Activated T-helper 17 cell treated with anti-CD3 and anti-CD28 coated beads, Interleukin-2, amount 50 U/mL, for 72 hours (primary cell): ENCODE data around the gene CPVL. TPM values are rescaled to one million over a fixed set of nuclear protein-coding genes. Genes with fewer than 3 reads are reported as not detected.

Experiments used
- ATAC-seq: fragments of 150-1000 bp; cut with Tn5 transposase; replicated peaks from 2 replicates; pipeline ENCODE4 v1.10.0; 2021; ENCODE audit warnings: mild to moderate bottlenecking, moderate library complexity
- H3K27ac Mint-ChIP-seq: one replicate; pipeline ENCODE4 v1.8.0; 2022; ENCODE audit warnings: mixed read lengths
- H3K27me3 Mint-ChIP-seq: one replicate; pipeline ENCODE4 v1.8.0; 2022; ENCODE audit warnings: mixed read lengths
- H3K36me3 Mint-ChIP-seq: one replicate; pipeline ENCODE4 v1.8.0; 2022; ENCODE audit warnings: low read depth, mild to moderate bottlenecking, mixed read lengths
- H3K4me1 Mint-ChIP-seq: one replicate; pipeline ENCODE4 v1.8.0; 2022; ENCODE audit warnings: mixed read lengths
- H3K4me3 Mint-ChIP-seq: one replicate; pipeline ENCODE4 v1.8.0; 2022; ENCODE audit warnings: mild to moderate bottlenecking, mixed read lengths
- H3K9me3 Mint-ChIP-seq: one replicate; pipeline ENCODE4 v1.8.0; 2022; ENCODE audit warnings: mixed read lengths
- total RNA-seq, 2 donors: library from RNA; stranded (reverse); gene quantifications; one replicate each; pipeline ENCODE4 v1.2.3, GENCODE V29; 2022

CPVL gene
- total RNA-seq, 2 donors from 2014 or later, result 0.63 TPM; not detected in 1

DNA sequence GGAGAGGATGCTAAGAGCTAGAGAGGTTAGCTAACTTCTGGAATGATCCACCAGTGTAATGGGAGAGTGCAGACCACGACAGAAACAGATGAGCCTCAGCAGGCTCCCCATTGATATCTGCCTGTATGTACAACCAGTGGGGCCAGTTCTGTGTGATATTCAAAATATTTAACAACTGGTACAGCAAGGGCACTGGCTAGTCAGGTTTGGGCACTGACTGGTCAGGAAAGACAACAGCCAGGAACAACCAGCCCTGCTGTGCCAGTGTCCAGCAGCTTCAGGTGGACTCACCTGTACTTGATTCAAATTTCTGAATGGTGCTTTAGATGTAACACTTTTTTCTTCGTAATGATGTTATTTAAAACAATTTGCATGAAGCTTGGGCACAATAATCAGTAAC lies 182.3 kb downstream of the CPVL start:
- no peaks in the 10 kb centered on the region for H3K4me1 Mint-ChIP-seq
- H3K36me3 Mint-ChIP-seq, result no peaks in the 10 kb centered on the region
- H3K27ac Mint-ChIP-seq, result no peak overlapping the region
- no peak overlapping the region for H3K4me3 Mint-ChIP-seq
- H3K27me3 Mint-ChIP-seq, result peaks cover 15% of the 10 kb centered on the region
- no peak for ATAC-seq
- H3K9me3 Mint-ChIP-seq, result no peaks in the 10 kb centered on the region

DNA sequence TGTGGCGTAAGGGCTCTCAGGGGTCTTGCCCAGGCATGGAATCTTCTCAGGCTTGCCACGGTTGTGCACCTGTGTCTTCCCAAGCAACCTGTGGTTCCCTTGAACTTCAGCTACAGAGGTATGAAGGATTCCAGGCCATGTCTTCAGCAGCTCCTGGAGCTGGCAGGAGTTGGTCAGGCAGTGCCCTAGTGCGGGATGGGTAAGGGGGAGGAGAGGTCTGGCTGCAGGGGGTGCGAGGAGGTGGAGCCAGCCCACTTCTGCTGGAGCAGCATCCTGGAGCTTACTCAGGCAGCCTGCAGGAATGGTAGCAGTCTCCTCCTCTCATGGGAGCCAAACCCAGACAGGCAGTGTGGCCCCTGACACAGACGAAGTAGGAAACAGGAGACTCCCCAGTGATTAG lies 184.4 kb downstream of the CPVL start:
- Mint-ChIP-seq H3K4me3 (no peak overlapping the region), H3K27me3 (peaks cover 28% of the 10 kb centered on the region)

DNA sequence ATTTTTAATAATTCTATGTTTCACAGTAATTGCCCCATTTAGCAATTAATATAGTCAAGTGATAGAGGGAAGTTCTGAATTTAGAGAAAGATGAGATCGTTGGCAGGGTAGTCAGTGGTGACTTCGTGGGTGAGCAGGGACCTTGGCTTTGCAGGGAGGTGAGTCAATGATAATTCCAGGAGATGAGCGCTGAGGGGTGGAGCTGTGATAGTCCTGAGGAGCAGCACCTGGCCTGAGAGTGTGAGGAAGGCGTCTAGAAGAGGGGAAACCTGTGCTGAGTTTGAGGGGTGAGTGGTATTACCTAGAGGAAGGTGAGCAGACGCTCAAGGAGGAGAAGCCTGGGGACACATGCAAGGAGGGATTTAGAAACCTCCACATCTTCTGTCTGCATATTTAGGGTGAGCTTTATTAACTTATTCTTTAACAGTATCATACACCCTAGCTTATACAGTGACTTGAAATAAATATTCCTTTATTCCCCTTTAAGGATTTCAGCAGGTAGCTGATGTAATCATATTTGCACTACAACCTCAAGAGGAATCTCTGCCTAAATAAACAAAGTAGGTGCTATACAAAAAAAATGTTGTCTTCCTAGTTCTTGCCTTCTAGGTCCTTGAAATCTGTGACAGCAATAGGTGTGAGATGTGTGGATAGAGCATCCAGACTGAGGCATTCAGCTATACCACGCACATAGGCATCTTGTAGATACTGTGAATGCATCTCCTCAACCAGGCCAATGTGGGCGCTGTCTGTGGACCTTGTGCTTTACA lies 186.1 kb downstream of the CPVL start:
- H3K27ac Mint-ChIP-seq, result no peak overlapping the region
- no peak overlapping the region for H3K4me3 Mint-ChIP-seq
- no peaks in the 10 kb centered on the region for H3K9me3 Mint-ChIP-seq
- H3K27me3 Mint-ChIP-seq, result peaks cover 30% of the 10 kb centered on the region
- ATAC-seq, result no peak
- H3K4me1 Mint-ChIP-seq, result no peaks in the 10 kb centered on the region
- no peaks in the 10 kb centered on the region for H3K36me3 Mint-ChIP-seq

More for the DNA sequence above, 184.4 kb downstream of the CPVL start:
- no peak for ATAC-seq
- Mint-ChIP-seq H3K36me3 (no peaks in the 10 kb centered on the region), H3K27ac (no peak overlapping the region), H3K9me3 (no peaks in the 10 kb centered on the region), H3K4me1 (no peaks in the 10 kb centered on the region)

DNA sequence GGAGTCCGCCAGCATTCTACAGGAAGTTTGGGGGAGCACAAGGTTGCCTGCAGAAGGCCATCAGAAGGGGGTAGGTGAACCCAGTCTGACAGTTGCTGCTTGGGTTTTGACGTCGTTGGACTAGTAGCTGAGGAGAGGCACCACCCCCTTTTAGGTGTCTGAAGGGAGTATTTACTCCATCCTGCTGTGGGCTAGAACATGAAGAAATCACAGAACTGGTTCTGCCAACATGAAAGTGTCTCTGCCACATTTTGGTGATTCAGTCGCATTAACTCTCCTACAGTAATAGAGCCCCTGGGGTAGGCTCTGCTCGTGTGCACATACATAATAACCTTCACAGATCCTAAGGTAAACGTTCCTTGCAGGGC lies 187.4 kb downstream of the CPVL start:
- ATAC-seq, result no peak
- H3K9me3 Mint-ChIP-seq, result no peaks in the 10 kb centered on the region
- H3K36me3 Mint-ChIP-seq, result no peaks in the 10 kb centered on the region
- no peak overlapping the region for H3K4me3 Mint-ChIP-seq
- H3K27ac Mint-ChIP-seq, result no peak overlapping the region
- H3K27me3 Mint-ChIP-seq, result peaks cover 40% of the 10 kb centered on the region
- H3K4me1 Mint-ChIP-seq, result no peaks in the 10 kb centered on the region

DNA sequence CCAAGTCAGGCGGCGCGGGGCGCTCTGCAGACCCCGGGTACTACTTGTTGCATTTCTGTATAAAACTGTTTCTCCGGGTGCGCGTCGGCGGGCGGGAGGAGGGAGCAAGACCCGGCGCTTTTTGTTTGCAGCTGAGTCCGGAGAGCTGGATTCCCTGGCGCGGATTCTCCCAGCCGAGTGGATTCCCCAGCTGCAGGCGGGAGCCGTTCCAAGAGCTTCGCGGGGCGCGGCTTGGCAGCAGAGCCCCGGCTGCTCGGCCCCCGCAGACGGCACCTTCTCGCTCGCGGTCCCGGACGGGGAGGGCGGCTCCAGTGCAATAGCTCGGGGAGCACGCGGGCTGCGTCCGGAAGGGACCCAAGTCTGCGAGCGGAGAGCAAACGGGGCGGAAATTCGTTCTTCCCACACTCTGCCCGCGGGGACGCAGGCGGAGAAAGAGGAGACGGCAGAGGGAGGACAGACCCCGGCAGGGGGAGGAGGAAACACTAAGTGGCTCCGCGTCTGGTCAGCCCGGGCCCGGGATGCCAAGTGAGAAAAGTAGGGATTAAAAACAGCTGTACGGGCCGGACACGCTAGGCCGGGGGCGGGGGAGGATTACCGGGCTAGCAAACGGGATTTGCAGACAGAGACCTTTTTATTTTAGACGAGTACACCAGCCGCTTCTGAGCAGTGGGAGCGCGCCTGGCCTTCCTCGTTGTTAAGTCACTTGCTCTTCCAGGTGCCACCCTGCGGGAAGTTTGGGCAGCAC lies 187.9 kb downstream of the CPVL start, which contains the start of gene TRIL:
TRIL (minus strand) TSS at position 96 of the 745 bp plus-strand sequence. CDS start 284 bp downstream, outside the sequence.
- Mint-ChIP-seq H3K9me3 (no peaks in the 10 kb centered on the region), H3K36me3 (no peaks in the 10 kb centered on the region), H3K4me3 (no peak within 1 kb of the TSS), H3K27me3 (peaks cover 41% of the 10 kb centered on the region), H3K27ac (no peak within 1 kb of the TSS), H3K4me1 (no peaks in the 10 kb centered on the region)
- ATAC-seq, result no peak

DNA sequence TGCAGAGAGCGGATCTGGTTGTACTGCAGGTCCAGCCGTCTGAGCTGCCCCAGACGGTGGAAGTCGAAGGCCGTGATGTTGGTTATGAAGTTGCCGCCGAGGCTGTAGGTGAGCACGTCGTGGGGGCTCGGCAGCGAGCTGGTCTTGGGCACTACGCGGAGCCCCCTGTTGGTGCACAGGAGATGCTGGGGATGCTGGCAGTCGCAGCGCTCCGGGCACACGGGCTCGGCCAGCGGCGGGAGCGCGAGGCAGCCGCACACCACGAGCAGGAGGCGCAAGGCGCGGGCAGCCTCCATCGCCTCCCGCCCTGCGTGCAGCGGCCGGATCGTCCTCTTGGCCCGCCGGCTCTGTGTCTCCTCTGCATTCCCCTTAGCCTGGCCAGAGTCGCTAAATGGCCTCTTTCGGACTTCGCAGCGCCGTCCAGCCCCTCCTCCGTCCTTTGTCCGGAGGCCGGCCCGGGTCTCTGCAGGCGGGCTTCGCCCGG lies 188.5 kb downstream of the CPVL start:
- no peaks in the 10 kb centered on the region for H3K9me3 Mint-ChIP-seq
- H3K4me3 Mint-ChIP-seq, result no peak overlapping the region
- H3K4me1 Mint-ChIP-seq, result no peaks in the 10 kb centered on the region
- ATAC-seq, result no peak
- peaks cover 47% of the 10 kb centered on the region for H3K27me3 Mint-ChIP-seq
- H3K27ac Mint-ChIP-seq, result no peak overlapping the region
- no peaks in the 10 kb centered on the region for H3K36me3 Mint-ChIP-seq

DNA sequence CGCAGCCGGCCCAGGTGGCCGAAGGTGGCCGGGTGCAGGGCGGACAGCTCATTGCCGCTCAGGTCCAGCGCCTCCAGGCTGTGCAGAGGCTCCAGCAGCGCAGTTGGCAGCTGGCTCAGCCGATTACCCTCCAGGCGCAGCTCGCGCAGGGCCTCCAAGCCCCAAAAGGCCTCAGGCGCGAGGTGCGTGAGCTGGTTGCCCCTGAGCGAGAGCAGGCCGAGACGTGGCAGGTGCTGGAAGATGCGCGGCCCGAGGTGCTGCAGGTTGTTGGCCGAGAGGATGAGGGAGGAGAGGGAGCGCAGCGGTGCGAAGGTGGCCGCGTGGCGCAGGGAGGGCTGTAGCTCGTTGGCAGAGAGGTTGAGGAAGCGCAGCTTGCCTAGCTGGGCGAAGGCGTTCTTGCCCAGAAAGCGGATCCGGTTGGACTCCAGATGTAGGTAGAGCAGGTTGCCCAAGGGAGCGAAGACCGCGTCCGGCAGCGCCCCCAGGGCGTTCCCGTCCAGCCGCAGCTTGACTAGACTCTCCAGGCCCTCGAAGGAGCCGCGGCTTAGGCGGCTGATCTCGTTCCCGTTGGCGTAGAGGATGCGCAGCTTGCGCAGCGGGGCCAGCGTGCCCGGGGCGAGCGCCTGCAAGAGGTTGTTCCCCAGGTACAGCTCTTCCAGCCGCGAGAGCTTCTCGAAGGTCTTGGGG lies 189.1 kb downstream of the CPVL start:
- Mint-ChIP-seq H3K36me3 (no peaks in the 10 kb centered on the region), H3K27me3 (peaks cover 49% of the 10 kb centered on the region), H3K9me3 (no peaks in the 10 kb centered on the region), H3K4me1 (no peaks in the 10 kb centered on the region), H3K4me3 (no peak overlapping the region), H3K27ac (no peak overlapping the region)
- no peak for ATAC-seq

DNA sequence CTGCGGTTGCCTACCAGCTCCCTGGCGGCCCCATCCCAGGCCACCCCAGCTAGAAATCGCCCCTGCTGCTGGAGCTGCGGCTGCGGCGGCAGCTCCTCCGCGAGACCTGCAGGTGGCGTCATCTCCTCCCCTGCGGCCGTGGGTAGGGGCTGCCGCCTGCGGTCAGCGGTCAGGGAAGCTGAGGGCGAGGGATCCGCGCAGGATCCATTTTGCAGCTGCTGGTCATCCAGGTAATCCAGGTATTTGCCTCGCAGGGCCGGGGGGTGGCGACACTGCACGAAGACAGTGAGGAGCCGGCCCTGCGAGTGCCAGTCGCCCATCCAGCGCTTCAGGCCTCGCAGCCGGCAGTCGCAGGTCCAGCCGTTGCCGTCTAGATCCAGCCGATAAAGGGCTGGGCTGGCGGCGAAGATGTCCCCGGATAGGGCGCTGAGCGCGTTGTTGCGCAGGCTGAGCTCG lies 189.7 kb downstream of the CPVL start:
- H3K9me3 Mint-ChIP-seq, result no peaks in the 10 kb centered on the region
- H3K27ac Mint-ChIP-seq, result no peak overlapping the region
- no peaks in the 10 kb centered on the region for H3K36me3 Mint-ChIP-seq
- H3K4me1 Mint-ChIP-seq, result no peaks in the 10 kb centered on the region
- H3K27me3 Mint-ChIP-seq, result peaks cover 51% of the 10 kb centered on the region
- no peak for ATAC-seq
- no peak overlapping the region for H3K4me3 Mint-ChIP-seq

DNA sequence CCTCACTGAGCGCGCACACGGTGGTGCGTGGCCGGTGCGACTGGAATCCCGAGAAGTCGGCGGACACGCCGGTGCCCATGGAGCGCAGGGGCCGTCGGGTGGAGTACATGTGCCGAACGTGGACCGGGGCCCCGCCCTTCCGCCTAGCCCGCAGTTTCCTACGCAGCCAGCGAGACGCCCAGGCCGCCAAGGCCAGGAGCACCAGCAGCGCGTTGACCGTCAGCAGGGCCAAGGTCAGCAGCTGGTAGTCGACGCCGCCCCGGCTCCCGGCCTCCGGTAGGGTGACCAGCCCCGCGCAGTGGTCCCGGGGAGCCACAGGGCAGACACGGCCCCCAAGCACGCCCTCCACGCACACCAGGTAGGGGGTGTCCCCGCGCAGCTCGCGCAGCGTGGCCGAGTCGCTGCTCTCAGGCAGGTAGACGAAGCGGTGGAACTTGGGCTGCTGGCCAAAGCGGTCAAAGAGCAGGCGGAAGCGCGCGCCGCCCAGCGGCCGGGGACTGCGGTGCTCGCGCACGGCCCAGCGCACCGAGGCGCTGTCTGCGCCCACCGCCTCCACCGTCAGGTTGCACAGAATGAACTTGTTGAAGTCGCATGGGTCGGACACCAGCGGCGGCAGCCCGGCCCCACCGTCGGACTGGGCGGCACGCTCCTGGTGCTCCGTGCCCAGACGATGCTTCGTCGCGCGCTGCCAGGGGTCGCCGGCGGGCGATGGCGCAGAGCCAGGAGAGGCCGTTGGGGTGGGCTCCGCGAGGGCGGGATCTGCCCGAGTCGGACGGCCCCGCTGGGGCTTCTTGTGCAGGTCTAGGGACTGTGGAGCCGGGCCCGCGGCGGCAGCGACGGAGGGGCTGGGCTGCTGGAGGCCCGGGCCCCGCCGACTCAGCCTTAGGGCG lies 190.4 kb downstream of the CPVL start:
- H3K36me3 Mint-ChIP-seq, result no peaks in the 10 kb centered on the region
- no peak overlapping the region for H3K27ac Mint-ChIP-seq
- peaks cover 56% of the 10 kb centered on the region for H3K27me3 Mint-ChIP-seq
- H3K4me1 Mint-ChIP-seq, result no peaks in the 10 kb centered on the region
- no peaks in the 10 kb centered on the region for H3K9me3 Mint-ChIP-seq
- no peak overlapping the region for H3K4me3 Mint-ChIP-seq
- no peak for ATAC-seq

DNA sequence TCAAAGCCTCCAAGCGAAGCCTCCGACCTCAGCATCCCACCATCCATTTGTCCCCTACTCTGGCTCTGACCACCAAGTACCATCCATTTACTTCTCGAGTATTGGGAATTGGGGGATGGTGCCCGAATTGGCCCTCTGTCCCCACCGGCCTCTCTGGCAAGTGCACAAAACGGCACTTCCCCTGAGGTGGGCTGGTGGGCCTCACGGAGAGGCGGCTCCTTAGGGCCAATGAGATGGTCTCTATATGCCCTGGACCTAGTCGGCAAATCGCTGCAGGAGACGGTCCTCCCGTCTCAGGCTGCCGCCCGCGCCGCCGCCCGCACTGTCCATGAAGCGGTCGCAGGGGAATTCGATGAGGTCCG lies 191.0 kb downstream of the CPVL start:
- peaks cover 52% of the 10 kb centered on the region for H3K27me3 Mint-ChIP-seq
- H3K9me3 Mint-ChIP-seq, result no peaks in the 10 kb centered on the region
- H3K27ac Mint-ChIP-seq, result no peak overlapping the region
- H3K4me1 Mint-ChIP-seq, result no peaks in the 10 kb centered on the region
- no peak overlapping the region for H3K4me3 Mint-ChIP-seq
- no peak for ATAC-seq
- no peaks in the 10 kb centered on the region for H3K36me3 Mint-ChIP-seq

DNA sequence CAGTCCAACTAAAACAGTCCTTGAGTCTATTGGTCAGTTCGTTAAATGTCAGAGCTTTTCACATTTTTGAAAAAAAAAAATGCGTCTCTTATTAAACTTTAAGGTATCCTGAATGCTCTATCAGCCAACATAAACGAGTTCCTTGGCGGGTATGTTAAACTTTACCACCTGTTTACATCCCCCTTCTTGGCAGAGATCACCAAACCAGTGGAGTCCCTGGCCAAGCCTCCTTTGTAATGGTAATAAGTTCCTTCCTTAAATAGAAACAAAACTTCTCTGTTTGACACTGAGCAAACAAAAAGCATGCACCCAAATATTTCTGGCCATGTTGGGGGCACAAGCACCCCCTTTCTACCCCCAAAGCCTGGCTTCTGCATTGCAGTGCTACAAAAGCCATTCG lies 191.4 kb downstream of the CPVL start:
- Mint-ChIP-seq H3K9me3 (no peaks in the 10 kb centered on the region), H3K4me1 (no peaks in the 10 kb centered on the region), H3K27me3 (peaks cover 49% of the 10 kb centered on the region), H3K4me3 (no peak overlapping the region), H3K36me3 (no peaks in the 10 kb centered on the region), H3K27ac (no peak overlapping the region)
- no peak for ATAC-seq

DNA sequence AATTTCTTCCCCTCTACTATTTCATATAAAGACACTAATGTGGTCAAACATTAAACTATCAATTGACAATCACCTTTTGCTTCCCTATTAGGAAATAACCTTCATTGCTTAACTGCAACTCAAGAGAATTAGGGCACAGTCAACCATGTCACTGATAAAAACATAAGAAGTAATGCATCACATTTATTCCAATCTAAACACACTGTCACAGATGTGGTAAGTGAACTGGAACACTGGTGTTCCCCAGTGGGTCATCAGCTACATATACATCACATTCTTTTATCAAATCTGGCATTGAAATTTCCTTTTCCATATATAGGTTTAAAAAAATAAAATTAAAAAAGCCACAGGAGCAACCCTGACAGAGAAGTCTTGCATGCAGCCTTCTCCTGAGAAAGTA lies 191.9 kb downstream of the CPVL start:
- Mint-ChIP-seq H3K4me3 (no peak overlapping the region), H3K36me3 (no peaks in the 10 kb centered on the region), H3K9me3 (no peaks in the 10 kb centered on the region), H3K4me1 (no peaks in the 10 kb centered on the region), H3K27ac (no peak overlapping the region), H3K27me3 (peaks cover 45% of the 10 kb centered on the region)
- no peak for ATAC-seq

DNA sequence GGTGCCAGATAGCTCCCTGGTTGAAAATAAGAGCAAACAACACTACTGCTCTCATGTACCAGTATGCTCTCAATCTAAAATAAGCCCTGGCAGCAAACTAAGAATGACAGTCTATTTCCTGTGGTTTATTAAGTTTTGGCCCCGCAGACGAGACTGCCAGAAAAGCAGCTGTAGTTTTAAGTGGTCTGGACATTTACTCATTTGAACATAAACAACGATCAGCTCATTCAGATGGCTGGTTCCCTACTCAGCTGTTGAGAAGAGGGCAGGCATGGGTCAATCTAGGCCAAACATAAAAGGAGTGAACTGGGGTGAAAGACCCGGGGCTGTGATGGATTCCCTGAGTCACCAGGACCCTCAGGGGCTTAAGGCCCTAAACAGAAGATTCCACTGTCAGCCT lies 192.7 kb downstream of the CPVL start:
- Mint-ChIP-seq H3K4me3 (no peak overlapping the region), H3K4me1 (no peaks in the 10 kb centered on the region), H3K9me3 (no peaks in the 10 kb centered on the region), H3K36me3 (no peaks in the 10 kb centered on the region), H3K27ac (no peak overlapping the region), H3K27me3 (peaks cover 38% of the 10 kb centered on the region)
- ATAC-seq, result no peak
